Lower lobe of right lung (tissue), 2 donors: ENCODE data around the gene SMARCB1. TPM values are rescaled to one million over a fixed set of nuclear protein-coding genes. Genes with fewer than 3 reads are reported as not detected.

Experiments
- ATAC-seq, 2 donors: fragments of 200-7000 bp; cut with Tn5 transposase; one replicate each; pipeline ENCODE4 v1.9.1; 2020 to 2022; ENCODE audit warnings: mild to moderate bottlenecking in 2 of 2, moderate library complexity in 2 of 2
- DNase-seq: peaks from one replicate; pipeline ENCODE4 v3.0.0-alpha.2; 2020
- H3K27ac ChIP-seq: fragments of 200-600 bp; one replicate; pipeline ENCODE4 v1.8.0; 2022
- H3K27me3 ChIP-seq: fragments of 200-600 bp; one replicate; pipeline ENCODE4 v1.8.0; 2022; ENCODE audit warnings: low read depth
- H3K36me3 ChIP-seq: fragments of 200-600 bp; one replicate; pipeline ENCODE4 v1.8.0; 2022; ENCODE audit warnings: mild to moderate bottlenecking
- H3K4me1 ChIP-seq: fragments of 200-600 bp; one replicate; pipeline ENCODE4 v1.8.0; 2022
- H3K4me3 ChIP-seq: fragments of 200-600 bp; one replicate; pipeline ENCODE4 v1.8.0; 2022; ENCODE audit warnings: mild to moderate bottlenecking
- H3K9me3 ChIP-seq: fragments of 200-600 bp; one replicate; pipeline ENCODE4 v1.8.0; 2022
- intact Hi-C: fragments of 100-400 bp; cut with DNase I; formaldehyde crosslinking; loops from one replicate; pipeline ENCODE4 v1.11.0; 2022
- total RNA-seq: library from RNA; stranded (reverse); fragmentation: NEBNext Ultra II Directional; extraction: Animal tissue kit (Norgen Biotek cat#: 25700); gene quantifications from one replicate; pipeline ENCODE4 v1.2.1, GENCODE V29; 2021
- TF ChIP-seq, protein P1 (sequence below): fragments of 200-600 bp; IDR thresholded peaks from one replicate; pipeline ENCODE4 v1.8.0; 2022; ENCODE audit warnings: antibody characterized with exemption, mild to moderate bottlenecking
- donor health status: DM: no; HTN: yes; CAD: no; lungs with severe emphysema.

Gene SMARCB1
- total RNA-seq, 1 donor from 2014 or later, result 61.3 TPM

GRCh38 chr22:23815541-23816155, 28.9 kb downstream of the SMARCB1 start:
- intact Hi-C loops, result no loop called here
- Histone ChIP-seq H3K27ac (no peak overlapping the region), H3K36me3 (peaks cover 91% of the 10 kb centered on the region), H3K9me3 (no peaks in the 10 kb centered on the region), H3K27me3 (no peaks in the 10 kb centered on the region), H3K4me3 (no peak overlapping the region), H3K4me1 (no peaks in the 10 kb centered on the region)
- ATAC-seq (no peak), DNase-seq (peak; percentile 3)
- TF ChIP-seq, protein P1, sequence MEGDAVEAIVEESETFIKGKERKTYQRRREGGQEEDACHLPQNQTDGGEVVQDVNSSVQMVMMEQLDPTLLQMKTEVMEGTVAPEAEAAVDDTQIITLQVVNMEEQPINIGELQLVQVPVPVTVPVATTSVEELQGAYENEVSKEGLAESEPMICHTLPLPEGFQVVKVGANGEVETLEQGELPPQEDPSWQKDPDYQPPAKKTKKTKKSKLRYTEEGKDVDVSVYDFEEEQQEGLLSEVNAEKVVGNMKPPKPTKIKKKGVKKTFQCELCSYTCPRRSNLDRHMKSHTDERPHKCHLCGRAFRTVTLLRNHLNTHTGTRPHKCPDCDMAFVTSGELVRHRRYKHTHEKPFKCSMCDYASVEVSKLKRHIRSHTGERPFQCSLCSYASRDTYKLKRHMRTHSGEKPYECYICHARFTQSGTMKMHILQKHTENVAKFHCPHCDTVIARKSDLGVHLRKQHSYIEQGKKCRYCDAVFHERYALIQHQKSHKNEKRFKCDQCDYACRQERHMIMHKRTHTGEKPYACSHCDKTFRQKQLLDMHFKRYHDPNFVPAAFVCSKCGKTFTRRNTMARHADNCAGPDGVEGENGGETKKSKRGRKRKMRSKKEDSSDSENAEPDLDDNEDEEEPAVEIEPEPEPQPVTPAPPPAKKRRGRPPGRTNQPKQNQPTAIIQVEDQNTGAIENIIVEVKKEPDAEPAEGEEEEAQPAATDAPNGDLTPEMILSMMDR, result no peak

DNA sequence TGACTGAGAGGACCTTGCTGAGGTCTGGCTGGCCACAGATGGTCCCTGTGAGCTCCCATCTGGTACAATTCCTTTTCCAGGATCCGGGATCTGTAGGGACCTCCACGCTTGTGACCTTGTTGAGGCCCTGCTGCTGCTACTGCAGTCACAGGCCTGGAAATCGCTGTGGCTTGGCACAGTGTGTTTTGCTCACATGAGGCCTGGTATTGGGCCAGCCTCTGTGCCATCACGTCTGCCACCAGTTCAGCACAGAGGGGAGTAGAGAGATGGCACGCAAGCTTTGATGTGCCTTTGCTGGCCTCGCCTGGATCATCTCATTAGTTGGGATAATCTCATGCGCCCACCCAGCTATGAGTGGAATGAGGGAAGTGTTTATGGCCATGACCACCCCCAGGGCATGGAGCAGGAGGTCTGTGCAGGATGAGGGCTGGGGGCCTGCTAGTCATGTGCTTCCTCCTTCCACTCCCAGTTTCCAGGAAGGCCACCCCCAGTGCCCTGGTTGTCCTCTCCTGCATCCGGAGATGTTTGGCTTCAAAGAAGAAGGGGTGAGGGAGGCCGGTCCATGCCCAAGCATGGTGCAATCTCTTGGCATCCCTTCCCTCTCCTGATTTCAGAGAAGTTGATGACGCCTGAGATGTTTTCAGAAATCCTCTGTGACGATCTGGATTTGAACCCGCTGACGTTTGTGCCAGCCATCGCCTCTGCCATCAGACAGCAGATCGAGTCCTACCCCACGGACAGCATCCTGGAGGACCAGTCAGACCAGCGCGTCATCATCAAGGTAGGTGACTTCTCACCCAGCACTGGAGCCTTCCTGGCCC, 29.6 kb downstream of the SMARCB1 start:
- H3K27ac ChIP-seq, result no peak overlapping the region
- ATAC-seq (peak in 1 of 2 donors; percentile 30), DNase-seq (peak; percentile 14)
- intact Hi-C loops, result no loop called here
- H3K9me3 ChIP-seq, result no peaks in the 10 kb centered on the region
- no peaks in the 10 kb centered on the region for H3K27me3 ChIP-seq
- H3K36me3 ChIP-seq, result peaks cover 91% of the 10 kb centered on the region
- no peak overlapping the region for H3K4me3 ChIP-seq
- no peaks in the 10 kb centered on the region for H3K4me1 ChIP-seq
- TF ChIP-seq, protein P1, result no peak

DNA sequence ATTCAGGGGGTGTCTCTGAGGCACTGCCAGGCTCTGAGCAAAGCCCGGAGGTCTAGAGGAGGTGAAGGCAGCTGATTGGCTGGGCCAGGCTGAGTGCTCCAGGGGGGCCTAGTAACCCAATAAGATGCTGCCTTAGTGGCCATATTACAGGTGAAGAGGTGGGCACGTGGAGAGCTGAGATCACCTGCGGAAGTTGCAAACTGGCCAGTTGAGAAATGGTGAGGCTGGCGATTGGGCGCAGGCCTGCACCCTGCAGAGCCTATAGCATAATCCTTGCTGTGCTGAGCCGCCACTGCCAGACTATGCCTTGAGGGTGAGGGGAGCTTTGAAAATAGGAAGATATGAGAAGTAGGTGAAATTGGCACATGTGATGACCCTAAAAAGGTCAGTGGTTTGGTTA, 30.4 kb downstream of the SMARCB1 start:
- H3K9me3 ChIP-seq, result no peaks in the 10 kb centered on the region
- no peak overlapping the region for H3K4me3 ChIP-seq
- TF ChIP-seq, protein P1, result no peak
- H3K4me1 ChIP-seq, result no peaks in the 10 kb centered on the region
- H3K27ac ChIP-seq, result no peak overlapping the region
- no peaks in the 10 kb centered on the region for H3K27me3 ChIP-seq
- DNase-seq (peak; percentile 16), ATAC-seq (peak in 1 of 2 donors; percentile 9)
- H3K36me3 ChIP-seq, result peaks cover 91% of the 10 kb centered on the region
- intact Hi-C loops, result no loop called here

DNA sequence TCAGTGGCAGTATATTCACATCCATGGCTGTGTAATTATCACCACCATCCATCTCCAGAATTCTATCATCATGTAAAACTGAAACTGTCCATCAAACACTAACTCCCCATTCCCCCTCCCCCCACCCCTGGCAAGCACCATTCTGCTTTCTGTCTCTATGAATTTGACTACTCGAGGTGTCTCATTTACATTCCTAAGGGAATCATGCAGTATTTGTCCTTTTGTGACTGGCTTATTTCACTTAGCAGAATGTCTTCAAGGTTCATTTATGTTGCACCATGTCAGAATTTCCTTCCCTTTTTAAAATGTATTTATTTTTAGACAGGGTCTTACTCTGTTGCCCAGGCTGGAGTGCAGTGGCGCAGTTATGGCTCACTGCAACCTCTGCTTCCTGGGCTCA, 31.8 kb downstream of the SMARCB1 start:
- TF ChIP-seq, protein P1, result no peak
- Histone ChIP-seq H3K9me3 (no peaks in the 10 kb centered on the region), H3K36me3 (peaks cover 92% of the 10 kb centered on the region), H3K4me3 (no peak overlapping the region), H3K27me3 (no peaks in the 10 kb centered on the region), H3K27ac (no peak overlapping the region), H3K4me1 (no peaks in the 10 kb centered on the region)
- no peak for ATAC-seq
- intact Hi-C loops, result no loop called here
- no peak for DNase-seq

GRCh38 chr22:23820748-23821211, 34.0 kb downstream of the SMARCB1 start:
- DNase-seq (peak; percentile 26), ATAC-seq (no peak)
- TF ChIP-seq, protein P1, result no peak
- no peaks in the 10 kb centered on the region for H3K27me3 ChIP-seq
- no peaks in the 10 kb centered on the region for H3K9me3 ChIP-seq
- peaks cover 100% of the 10 kb centered on the region for H3K36me3 ChIP-seq
- no peaks in the 10 kb centered on the region for H3K4me1 ChIP-seq
- no peak overlapping the region for H3K27ac ChIP-seq
- H3K4me3 ChIP-seq, result no peak overlapping the region
- intact Hi-C loops, result no loop called here
